PC-3 (cell line): ENCODE measurements around the gene CDH4. TPM values are rescaled to one million over a fixed set of nuclear protein-coding genes. Genes with fewer than 3 reads are reported as not detected.

Experiments
- ATAC-seq: fragments of 200-7000 bp; cut with Tn5 transposase; 2 replicates; pipeline ENCODE4 v1.9.1; 2020; ENCODE audit warnings: mild to moderate bottlenecking, moderate library complexity
- BruUV-seq: library from RNA; stranded (reverse); fragments of 400-500 nt; replicated peaks from 2 replicates; lab custom pipeline; 2021; lab: Mats Ljungman, UMichigan
- CTCF ChIA-PET: fragments of 300-600 bp; sonication (Branson Sonifier 250); formaldehyde crosslinking; loops from one replicate; lab custom pipeline; 2022; ENCODE audit warnings: antibody characterized with exemption; lab: Charles Lee
- POLR2A ChIA-PET: fragments of 300-600 bp; sonication (Branson Sonifier 250); formaldehyde crosslinking; loops from one replicate; lab custom pipeline; 2022; ENCODE audit warnings: antibody characterized with exemption; ENCODE audit not compliant: unreplicated experiment; lab: Charles Lee
- DNase-seq: peaks from one replicate; pipeline ENCODE4 v3.0.0-alpha.2; 2015
- H2AFZ ChIP-seq: fragments of 300-600 bp; sonication (generic); 2 replicates; pipeline ENCODE4 v1.6.0; 2016; ENCODE audit warnings: antibody characterized with exemption, low read length
- H3F3A ChIP-seq: fragments of 300-600 bp; sonication (generic); one replicate; pipeline ENCODE4 v1.6.0; 2017; ENCODE audit warnings: antibody characterized with exemption, low read length, control low read depth, mild to moderate bottlenecking; ENCODE audit not compliant: unreplicated experiment
- H3K27ac ChIP-seq: fragments of 300-600 bp; sonication (generic); 2 replicates; pipeline ENCODE4 v1.5.1; 2016; ENCODE audit warnings: mild to moderate bottlenecking, low read length
- H3K27me3 ChIP-seq: fragments of 300-600 bp; sonication (generic); 2 replicates; pipeline ENCODE4 v1.6.1; 2016; ENCODE audit warnings: low read length, mixed read lengths
- H3K36me3 ChIP-seq: fragments of 300-600 bp; sonication (generic); 2 replicates; pipeline ENCODE4 v1.6.1; 2016; ENCODE audit warnings: low read depth, mixed run types, low read length, mixed read lengths
- H3K4me1 ChIP-seq: fragments of 300-600 bp; sonication (generic); 2 replicates; pipeline ENCODE4 v1.5.1; 2016; ENCODE audit warnings: low read length; ENCODE audit not compliant: insufficient read depth
- H3K4me2 ChIP-seq: fragments of 300-600 bp; sonication (generic); 2 replicates; pipeline ENCODE4 v1.6.0; 2016; ENCODE audit warnings: low read length
- H3K4me3 ChIP-seq: fragments of 300-600 bp; sonication (generic); 2 replicates; pipeline ENCODE4 v1.5.1; 2016; ENCODE audit warnings: mild to moderate bottlenecking, low read length, mixed read lengths
- H3K79me2 ChIP-seq: fragments of 300-600 bp; sonication (generic); 2 replicates; pipeline ENCODE4 v1.6.1; 2017; ENCODE audit warnings: low read length, mixed read lengths
- H3K9ac ChIP-seq: fragments of 300-600 bp; sonication (generic); 2 replicates; pipeline ENCODE4 v1.6.0; 2016; ENCODE audit warnings: mild to moderate bottlenecking, low read length
- H3K9me2 ChIP-seq: fragments of 300-600 bp; sonication (generic); replicated peaks from 2 replicates; pipeline ENCODE4 v1.6.1; 2016; ENCODE audit warnings: mixed run types, low read length, mixed read lengths
- H3K9me3 ChIP-seq: fragments of 300-600 bp; sonication (generic); 2 replicates; pipeline ENCODE4 v1.6.1; 2016; ENCODE audit warnings: low read length, mixed read lengths
- H4K20me1 ChIP-seq: fragments of 300-600 bp; sonication (generic); 2 replicates; pipeline ENCODE4 v1.6.1; 2016; ENCODE audit warnings: low read length, mixed read lengths
- EZH2 ChIP-seq: fragments of 300-600 bp; sonication (generic); IDR thresholded peaks from one replicate; pipeline ENCODE4 v1.6.1; 2017; ENCODE audit warnings: antibody characterized with exemption, mild to moderate bottlenecking, low read length; ENCODE audit not compliant: unreplicated experiment
- EZH2phosphoT487 ChIP-seq: fragments of 300-600 bp; sonication (generic); IDR thresholded peaks from 2 replicates; pipeline ENCODE4 v1.6.1; 2018; ENCODE audit warnings: mild to moderate bottlenecking, antibody characterized with exemption, low read length, borderline replicate concordance
- intact Hi-C: fragments of 100-400 bp; cut with micrococcal nuclease; formaldehyde crosslinking; loops from 2 replicates; pipeline ENCODE4 v1.9.0; 2023
- total RNA-seq: library from RNA; depleted of rRNA; stranded (reverse); fragments of >200 nt; gene quantifications from 2 replicates; pipeline ENCODE4 v1.2.3, GENCODE V29; 2014
- TF ChIP-seq, protein P1 (sequence below): fragments of 300-600 bp; sonication (generic); conservative IDR thresholded peaks from 2 replicates; pipeline ENCODE4 v1.5.1; 2017; ENCODE audit warnings: antibody characterized with exemption, low read depth, mild to moderate bottlenecking, low read length

The CDH4 gene
- total RNA-seq, 1 experiment from 2014 or later: not detected

DNA sequence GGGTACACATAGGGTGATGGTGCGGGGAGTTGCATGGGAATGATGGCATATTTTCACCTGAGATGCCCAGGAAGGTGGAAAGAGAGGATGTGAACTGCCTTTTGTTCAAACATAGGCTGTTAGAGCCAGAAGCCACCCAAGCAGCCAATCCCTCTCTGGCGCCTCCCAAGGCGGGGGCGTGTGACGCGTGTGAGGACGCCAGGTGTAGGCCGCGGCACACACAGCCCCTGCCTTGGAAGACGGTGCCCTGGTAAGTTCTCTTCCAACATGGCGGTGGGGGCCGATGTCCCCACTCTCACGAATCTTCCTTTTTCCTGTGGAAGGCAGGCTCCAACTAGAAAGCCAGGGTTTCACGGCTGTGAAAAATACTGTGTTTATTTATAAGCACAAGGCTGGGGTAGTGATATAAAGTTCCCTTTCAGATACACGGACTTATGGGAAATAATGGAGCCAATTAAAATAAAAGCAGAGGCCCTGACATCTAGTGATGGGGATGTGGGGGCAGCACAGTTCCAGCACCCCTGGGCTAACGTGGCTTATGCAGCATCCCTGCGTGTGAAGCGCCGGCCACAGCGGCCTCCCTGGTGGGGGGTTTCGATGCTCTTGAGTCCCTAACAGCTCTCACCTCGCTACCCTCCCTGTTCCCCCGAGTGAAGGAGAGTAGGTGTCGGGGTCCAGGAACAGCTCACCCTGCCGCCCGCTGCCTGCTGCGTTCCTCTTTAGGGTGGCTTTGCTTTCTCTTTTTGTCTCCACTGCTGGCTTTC lies 28.3 kb downstream of the CDH4 start:
- ATAC-seq: no peak
- BruUV-seq: no TSS peak
- no peaks in the 10 kb centered on the region for H3K27me3 ChIP-seq
- ChIA-PET CTCF (no interaction called here), POLR2A (no interaction called here)
- H3K4me2 ChIP-seq: no peak overlapping the region
- no peaks in the 10 kb centered on the region for H3K36me3 ChIP-seq
- no peak overlapping the region for H2AFZ ChIP-seq
- H3K9ac ChIP-seq: no peak overlapping the region
- DNase-seq: no peak
- intact Hi-C loops: no loop called here
- no peaks in the 10 kb centered on the region for H4K20me1 ChIP-seq
- H3K9me3 ChIP-seq: peaks cover 4% of the 10 kb centered on the region; the same call in 1 of the 2 replicates
- H3K4me3 ChIP-seq: no peak overlapping the region
- H3K79me2 ChIP-seq: no peaks in the 10 kb centered on the region
- H3F3A ChIP-seq: no peaks in the 10 kb centered on the region
- no peak overlapping the region for H3K27ac ChIP-seq
- no peaks in the 10 kb centered on the region for H3K4me1 ChIP-seq
- no peaks in the 10 kb centered on the region for H3K9me2 ChIP-seq
- TF ChIP-seq EZH2phosphoT487 (no peak), EZH2 (no peak)
- TF ChIP-seq, protein P1, sequence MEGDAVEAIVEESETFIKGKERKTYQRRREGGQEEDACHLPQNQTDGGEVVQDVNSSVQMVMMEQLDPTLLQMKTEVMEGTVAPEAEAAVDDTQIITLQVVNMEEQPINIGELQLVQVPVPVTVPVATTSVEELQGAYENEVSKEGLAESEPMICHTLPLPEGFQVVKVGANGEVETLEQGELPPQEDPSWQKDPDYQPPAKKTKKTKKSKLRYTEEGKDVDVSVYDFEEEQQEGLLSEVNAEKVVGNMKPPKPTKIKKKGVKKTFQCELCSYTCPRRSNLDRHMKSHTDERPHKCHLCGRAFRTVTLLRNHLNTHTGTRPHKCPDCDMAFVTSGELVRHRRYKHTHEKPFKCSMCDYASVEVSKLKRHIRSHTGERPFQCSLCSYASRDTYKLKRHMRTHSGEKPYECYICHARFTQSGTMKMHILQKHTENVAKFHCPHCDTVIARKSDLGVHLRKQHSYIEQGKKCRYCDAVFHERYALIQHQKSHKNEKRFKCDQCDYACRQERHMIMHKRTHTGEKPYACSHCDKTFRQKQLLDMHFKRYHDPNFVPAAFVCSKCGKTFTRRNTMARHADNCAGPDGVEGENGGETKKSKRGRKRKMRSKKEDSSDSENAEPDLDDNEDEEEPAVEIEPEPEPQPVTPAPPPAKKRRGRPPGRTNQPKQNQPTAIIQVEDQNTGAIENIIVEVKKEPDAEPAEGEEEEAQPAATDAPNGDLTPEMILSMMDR: no peak

DNA sequence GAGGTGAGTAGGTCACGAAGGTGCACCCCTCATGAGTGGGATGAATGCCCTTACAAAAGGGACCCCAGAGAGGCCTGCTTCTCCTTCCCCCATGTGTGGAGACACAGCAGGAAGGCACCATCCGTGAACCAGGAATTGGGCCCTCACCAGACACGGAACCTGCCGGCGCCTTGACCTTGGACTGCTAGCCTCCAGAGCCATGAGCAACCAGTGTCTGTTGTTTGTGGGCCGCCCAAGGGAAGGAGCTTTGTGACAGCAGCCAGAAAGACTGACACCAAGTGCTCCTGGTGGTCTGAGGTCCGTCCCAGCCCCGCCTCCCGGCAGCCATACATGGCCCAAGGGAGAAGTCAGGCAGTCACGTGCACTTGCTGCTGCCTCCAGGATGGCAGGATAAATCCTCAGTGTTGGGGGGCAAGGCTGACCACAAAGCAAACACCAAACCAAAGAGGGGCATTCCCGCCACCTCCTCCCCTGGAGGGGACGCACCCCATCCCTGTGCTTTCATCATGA lies 29.3 kb downstream of the CDH4 start:
- H3K27me3 ChIP-seq: no peaks in the 10 kb centered on the region
- POLR2A ChIA-PET: no interaction called here
- H3K27ac ChIP-seq: no peak overlapping the region
- DNase-seq (no peak), ATAC-seq (no peak)
- H4K20me1 ChIP-seq: no peaks in the 10 kb centered on the region
- H3K9me3 ChIP-seq: peaks cover 4% of the 10 kb centered on the region; the same call in 1 of the 2 replicates
- no peak overlapping the region for H2AFZ ChIP-seq
- H3K79me2 ChIP-seq: no peaks in the 10 kb centered on the region
- no peak overlapping the region for H3K4me2 ChIP-seq
- H3K9ac ChIP-seq: no peak overlapping the region
- no peaks in the 10 kb centered on the region for H3K9me2 ChIP-seq
- BruUV-seq: no TSS peak
- TF ChIP-seq EZH2 (no peak), EZH2phosphoT487 (no peak)
- TF ChIP-seq, protein P1: no peak
- CTCF ChIA-PET: no interaction called here
- no peaks in the 10 kb centered on the region for H3K4me1 ChIP-seq
- no peaks in the 10 kb centered on the region for H3K36me3 ChIP-seq
- H3K4me3 ChIP-seq: no peak overlapping the region
- no peaks in the 10 kb centered on the region for H3F3A ChIP-seq
- intact Hi-C loops: no loop called here

DNA sequence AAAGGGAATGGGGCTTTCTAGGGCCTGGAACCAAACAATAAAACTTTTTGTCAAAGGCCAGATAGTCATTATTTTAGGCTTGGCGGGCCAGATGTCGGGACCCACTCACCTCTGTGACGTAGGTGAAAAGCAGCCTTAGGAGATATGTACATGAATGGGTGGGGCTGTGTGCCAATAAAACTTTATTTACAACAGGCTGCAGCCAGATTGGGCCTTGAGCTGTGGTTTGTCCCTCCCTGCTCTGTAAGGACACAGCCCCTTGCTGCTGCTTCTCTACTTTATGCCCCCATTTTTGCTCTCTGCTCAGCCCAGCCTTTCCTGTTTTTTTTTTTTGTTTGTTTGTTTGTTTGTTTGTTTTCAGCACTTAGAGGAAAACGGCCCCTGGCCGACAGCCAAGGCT lies 32.7 kb downstream of the CDH4 start:
- Histone ChIP-seq H3K36me3 (no peaks in the 10 kb centered on the region), H3K4me2 (no peak overlapping the region), H3K79me2 (no peaks in the 10 kb centered on the region), H4K20me1 (no peaks in the 10 kb centered on the region), H3F3A (no peaks in the 10 kb centered on the region), H3K4me3 (no peak overlapping the region), H3K9me3 (peaks cover 4% of the 10 kb centered on the region; the same call in 1 of the 2 replicates), H3K9me2 (no peaks in the 10 kb centered on the region), H3K27me3 (0 out of 2 replicates have a peak, but pooled peaks cover 7% of the 10 kb centered on the region), H3K4me1 (no peaks in the 10 kb centered on the region), H3K9ac (no peak overlapping the region), H2AFZ (no peak overlapping the region), H3K27ac (no peak overlapping the region)
- BruUV-seq: no TSS peak
- POLR2A ChIA-PET: no interaction called here
- CTCF ChIA-PET: no interaction called here
- no peak for ATAC-seq
- DNase-seq: no peak
- intact Hi-C loops: no loop called here
- no peak for TF ChIP-seq EZH2
- TF ChIP-seq EZH2phosphoT487: no peak
- TF ChIP-seq, protein P1: no peak
